Endothelial cell of umbilical vein (primary cell): ENCODE data around the gene ARHGEF7. TPM values are rescaled to one million over a fixed set of nuclear protein-coding genes. Genes with fewer than 3 reads are reported as not detected.

ENCODE experiments used
- BruUV-seq: library from RNA; stranded (reverse); fragments of 400-500 nt; replicated peaks from 2 replicates; lab custom pipeline; 2021; lab: Mats Ljungman, UMichigan
- CTCF ChIA-PET: fragments of 300-600, 350-600 bp; sonication (Branson Sonifier 250); formaldehyde crosslinking; loops from one replicate; lab custom pipeline; 2021; ENCODE audit warnings: antibody characterized with exemption, inconsistent platforms; lab: Charles Lee
- POLR2A ChIA-PET: fragments of 300-600, 350-600 bp; sonication (Branson Sonifier 250); formaldehyde crosslinking; loops from one replicate; lab custom pipeline; 2021; ENCODE audit warnings: antibody characterized with exemption, inconsistent platforms; lab: Charles Lee
- DNase-seq: peaks from one replicate; pipeline ENCODE4 v3.0.0-alpha.2; 2011; ENCODE audit warnings: low read depth, low spot score
- FAIRE-seq: peaks from 2 replicates; lab custom pipeline; 2011; peaks lifted over from hg19 to GRCh38; lab: Jason Lieb, UNC
- H2AFZ ChIP-seq: 2 replicates; pipeline ENCODE4 v1.6.0; 2012; ENCODE audit warnings: low read depth, low read length, control low read depth, inconsistent platforms
- H3K27ac ChIP-seq: 2 replicates; pipeline ENCODE4 v1.5.1; 2011; ENCODE audit warnings: low read depth, mild to moderate bottlenecking, control low read depth, low read length, moderate library complexity; ENCODE audit not compliant: insufficient read depth
- H3K27me3 ChIP-seq, 2 experiments: 2 replicates each; pipeline versions ENCODE4 v1.6.0 to v1.6.1; 2011; ENCODE audit warnings: low read length in 2 of 2, mixed read lengths in 1 of 2; ENCODE audit not compliant: control insufficient read depth in 2 of 2, insufficient read depth in 2 of 2
- H3K36me3 ChIP-seq, 2 experiments: 2 replicates in 1 of 2; 3 replicates in 1 of 2; pipeline ENCODE4 v1.5.1; 2011; ENCODE audit warnings: low read length in 2 of 2, mild to moderate bottlenecking in 1 of 2, moderate library complexity in 1 of 2; ENCODE audit not compliant: control insufficient read depth in 2 of 2, insufficient read depth in 2 of 2; ENCODE audit errors: extremely low read depth in 1 of 2
- H3K4me1 ChIP-seq: 3 replicates; pipeline ENCODE4 v1.5.1; 2011; ENCODE audit warnings: mild to moderate bottlenecking, low read length; ENCODE audit not compliant: control insufficient read depth, insufficient read depth; ENCODE audit errors: extremely low read depth
- H3K4me2 ChIP-seq: 2 replicates; pipeline ENCODE4 v1.6.1; 2011; ENCODE audit warnings: low read length, control low read depth, mixed read lengths; ENCODE audit not compliant: insufficient read depth
- H3K4me3 ChIP-seq, 3 experiments: fragments of 200-600 bp in 1 of 3; sonication (generic), shearing (Covaris generic) in 1 of 3; replicated peaks in 1 of 3; 2 replicates each; pipeline ENCODE4 v1.5.1; 2011 to 2016; ENCODE audit warnings: control low read depth in 3 of 3, low read length in 3 of 3, mild to moderate bottlenecking in 2 of 3, inconsistent platforms in 1 of 3, low read depth in 1 of 3, moderate library complexity in 1 of 3; ENCODE audit not compliant: insufficient read depth in 1 of 3
- H3K79me2 ChIP-seq: 2 replicates; pipeline ENCODE4 v1.6.0; 2012; ENCODE audit warnings: low read length, inconsistent platforms; ENCODE audit not compliant: control insufficient read depth, insufficient read depth
- H3K9ac ChIP-seq: replicated peaks from 2 replicates; pipeline ENCODE3; 2011; ENCODE audit warnings: low read length, control low read depth; ENCODE audit not compliant: insufficient read depth; ENCODE audit errors: extremely low read depth
- H3K9me1 ChIP-seq: replicated peaks from 3 replicates; pipeline ENCODE4 v1.6.0; 2011; ENCODE audit warnings: mild to moderate bottlenecking, low read length; ENCODE audit not compliant: control insufficient read depth, insufficient read depth; ENCODE audit errors: extremely low read depth
- H3K9me3 ChIP-seq: replicated peaks from 2 replicates; pipeline ENCODE4 v1.5.1; 2012; ENCODE audit warnings: low read length, inconsistent platforms; ENCODE audit not compliant: control insufficient read depth, insufficient read depth
- H4K20me1 ChIP-seq: replicated peaks from 2 replicates; pipeline ENCODE3; 2011; ENCODE audit warnings: mild to moderate bottlenecking, low read length; ENCODE audit not compliant: control insufficient read depth, insufficient read depth; ENCODE audit errors: extremely low read depth
- CTCF ChIP-seq, 2 donors: IDR thresholded peaks; 1 replicate in 1 of 2; 2 replicates in 1 of 2; pipeline ENCODE4 v1.5.1; 2011; ENCODE audit warnings: low read length in 2 of 2, mild to moderate bottlenecking in 2 of 2, moderate library complexity in 2 of 2, control low read depth in 1 of 2, inconsistent platforms in 1 of 2, low read depth in 1 of 2; ENCODE audit not compliant: insufficient read depth in 1 of 2; ENCODE audit errors: extremely low read depth in 1 of 2
- FOS ChIP-seq: IDR thresholded peaks from 2 replicates; pipeline ENCODE4 v1.6.1; 2011; ENCODE audit warnings: mild to moderate bottlenecking, low read length, moderate library complexity, borderline replicate concordance; ENCODE audit not compliant: insufficient read depth
- GATA2 ChIP-seq: IDR thresholded peaks from 2 replicates; pipeline ENCODE4 v1.7.0; 2011; ENCODE audit warnings: low read depth, mild to moderate bottlenecking, moderate library complexity, mixed read lengths, low read length; ENCODE audit not compliant: insufficient read length, insufficient read depth
- MYC ChIP-seq: IDR thresholded peaks from one replicate; pipeline ENCODE4 v1.6.1; 2011; ENCODE audit warnings: mild to moderate bottlenecking, low read depth, low read length
- POLR2AphosphoS5 ChIP-seq: IDR thresholded peaks from 2 replicates; pipeline ENCODE4 v1.6.1; 2012; ENCODE audit warnings: low read depth, mild to moderate bottlenecking, control low read depth, low read length, moderate library complexity; ENCODE audit not compliant: insufficient read depth
- dilution Hi-C: fragments of 300-500 bp; cut with MboI; formaldehyde crosslinking; loops from one replicate; pipeline ENCODE4 v1.15.0; 2019; ENCODE audit warnings: low sequenced_read_pairs; ENCODE audit not compliant: extremely low pct_ligation_motif_present
- intact Hi-C: fragments of 100-400 bp; cut with micrococcal nuclease; formaldehyde crosslinking; loops from one replicate; pipeline ENCODE4 v1.10.0; 2022
- polyA plus RNA-seq, 4 experiments: library from polyadenylated mRNA; depleted of rRNA in 3 of 4; stranded (reverse) in 3 of 4; unstranded in 1 of 4; fragments of >200 nt; gene quantifications; 2 replicates each; pipeline versions ENCODE4 v1.2.1 to v1.2.3, GENCODE V29; 2011 to 2012; ENCODE audit warnings: missing spikeins in 1 of 4
- total RNA-seq: library from RNA; stranded (reverse); gene quantifications from 2 replicates; pipeline ENCODE4 v1.2.3, GENCODE V29; 2021

Gene ARHGEF7
- total and polyA plus RNA-seq, 2 donors (not counting 3 experiments of a cell fraction or from before 2014, with no cell fraction given) = 94.9 to 155 TPM

- H3K9me1 ChIP-seq = no peaks in the 10 kb centered on the region
- BruUV-seq = no TSS peak
Observed at GRCh38 chr13:111304603-111305289, 189.6 kb downstream of the ARHGEF7 start.

GRCh38 chr13:111312944-111313590, 198.0 kb downstream of the ARHGEF7 start:
- dilution Hi-C loops (no loop called here), intact Hi-C loops (no loop called here)
- POLR2A ChIA-PET = no interaction called here
- no TSS peak for BruUV-seq
- FAIRE-seq (no peak), DNase-seq (no peak)
- Histone ChIP-seq H3K4me3 (no peak overlapping the region), H3K27me3 (no peaks in the 10 kb centered on the region), H3K9me1 (no peaks in the 10 kb centered on the region), H3K27ac (no peak overlapping the region), H3K4me1 (peaks cover 4% of the 10 kb centered on the region), H2AFZ (no peak overlapping the region), H3K9me3 (no peaks in the 10 kb centered on the region), H3K4me2 (no peak overlapping the region), H3K36me3 (peaks cover 0 to 8% of the 10 kb centered on the region in 2 experiments), H3K9ac (no peak overlapping the region), H4K20me1 (peaks cover 5% of the 10 kb centered on the region), H3K79me2 (peaks cover 3% of the 10 kb centered on the region)
- no peak for TF ChIP-seq MYC
- no peak for TF ChIP-seq CTCF (IDR thresholded peaks at IDR 0.05; ENCODE audit: extremely low read depth in 1 of 2, insufficient read depth in 1 of 2, low read depth in 1 of 2, low read length in 2 of 2)
- no peak for TF ChIP-seq POLR2AphosphoS5
- CTCF ChIA-PET = no interaction called here

More at GRCh38 chr13:111304603-111305289, 189.6 kb downstream of the ARHGEF7 start:
- DNase-seq = no peak
- H3K9ac ChIP-seq = no peak overlapping the region
- TF ChIP-seq GATA2 (no peak), FOS (no peak)
- no peak overlapping the region for H2AFZ ChIP-seq
- dilution Hi-C loops (no loop called here), intact Hi-C loops (no loop called here)
- CTCF ChIA-PET = no interaction called here
- H3K9me3 ChIP-seq = no peaks in the 10 kb centered on the region
- H3K36me3 ChIP-seq = peaks cover 30 to 43% of the 10 kb centered on the region in 2 experiments
- no peak for FAIRE-seq
- H3K27ac ChIP-seq = no peak overlapping the region
- H3K79me2 ChIP-seq = no peaks in the 10 kb centered on the region
- no peaks in the 10 kb centered on the region for H3K27me3 ChIP-seq
- H4K20me1 ChIP-seq = no peaks in the 10 kb centered on the region
- no peak overlapping the region for H3K4me2 ChIP-seq
- H3K4me1 ChIP-seq = no peaks in the 10 kb centered on the region
- POLR2A ChIA-PET = no interaction called here
- no peak overlapping the region for H3K4me3 ChIP-seq
